Stimulated activated CD4-positive, alpha-beta T cell treated with anti-CD3 and anti-CD28 coated beads, Interleukin-4, amount 100 ng/mL, for 4 hours (primary cell): ENCODE measurements around the gene CIT.
"Not testable (repeated sequence)": the region's sequence is repeated elsewhere in the genome, so short reads cannot be mapped to it uniquely, and the experiment has no call there.

Experiments used
- DNase-seq, 2 experiments: peaks; one replicate each; pipeline ENCODE4 v3.0.0-alpha.2; 2020

The CIT gene

DNA sequence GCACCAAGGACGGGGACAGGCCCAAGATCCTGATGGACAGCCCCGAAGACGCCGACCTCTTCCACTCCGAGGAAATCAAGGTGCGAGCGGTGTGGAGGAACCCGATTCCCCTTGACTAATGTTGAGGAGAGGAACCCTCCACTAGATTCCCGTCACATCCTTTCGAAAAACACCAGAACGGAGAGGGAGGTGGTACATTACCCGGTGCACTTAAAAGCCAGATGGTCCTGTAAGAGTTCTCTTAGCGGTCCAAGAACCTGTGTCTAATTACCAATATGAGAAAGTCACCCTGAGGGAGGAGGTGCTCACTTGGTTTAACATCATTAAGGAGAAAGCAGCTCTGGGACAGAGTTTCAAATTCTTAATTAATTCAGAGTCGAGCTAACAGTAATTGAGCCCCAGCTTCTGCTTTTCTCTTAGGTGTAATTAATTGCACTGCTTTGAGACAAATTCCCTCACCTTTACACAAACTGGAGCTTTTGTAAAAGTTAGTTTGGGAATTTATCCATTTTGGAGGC, 208.7 kb downstream of the CIT start:
- DNase-seq: no peak

DNA sequence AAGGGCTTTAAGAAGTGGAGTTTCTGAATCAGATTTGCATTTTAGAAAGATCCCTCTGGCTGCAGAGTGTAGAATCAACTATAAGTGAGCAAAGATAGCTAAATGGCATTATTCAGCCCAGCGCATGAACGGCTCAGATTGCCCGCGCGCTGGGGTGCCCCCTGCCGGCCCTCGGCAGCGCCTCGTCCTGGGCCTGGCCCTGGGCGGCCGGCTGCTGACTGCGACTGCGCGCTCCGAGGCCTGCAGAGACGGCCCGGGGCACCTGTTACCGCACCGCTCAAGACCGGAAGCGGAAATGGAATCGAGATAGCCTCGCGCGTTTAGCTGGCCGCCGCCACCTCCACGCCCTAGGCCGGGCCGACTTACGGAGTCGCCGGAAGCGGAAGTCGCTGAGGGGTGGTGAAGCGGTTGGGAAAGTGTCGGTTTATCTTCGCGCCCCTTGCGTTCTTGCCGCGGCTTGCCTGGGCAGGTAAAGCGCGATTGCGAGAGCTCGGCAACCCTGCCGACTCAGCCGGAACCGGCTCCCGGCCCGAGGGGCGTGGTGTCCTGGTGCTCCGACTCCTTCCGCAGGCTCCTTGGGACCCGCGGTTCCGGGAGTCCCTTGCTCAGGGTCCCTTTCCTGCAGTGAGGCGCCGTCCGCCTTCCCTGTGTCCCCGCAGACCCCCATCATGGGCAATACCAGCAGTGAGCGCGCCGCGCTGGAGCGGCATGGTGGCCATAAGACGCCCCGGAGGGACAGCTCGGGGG, 209.4 kb downstream of the CIT start, which contains the start of gene PRKAB1:
TSS of gene PRKAB1 (plus strand) at position 557 of the 747 bp plus-strand sequence. CDS start at position 669, 112 bp downstream.
- DNase-seq: peak; percentile 93 to 95

DNA sequence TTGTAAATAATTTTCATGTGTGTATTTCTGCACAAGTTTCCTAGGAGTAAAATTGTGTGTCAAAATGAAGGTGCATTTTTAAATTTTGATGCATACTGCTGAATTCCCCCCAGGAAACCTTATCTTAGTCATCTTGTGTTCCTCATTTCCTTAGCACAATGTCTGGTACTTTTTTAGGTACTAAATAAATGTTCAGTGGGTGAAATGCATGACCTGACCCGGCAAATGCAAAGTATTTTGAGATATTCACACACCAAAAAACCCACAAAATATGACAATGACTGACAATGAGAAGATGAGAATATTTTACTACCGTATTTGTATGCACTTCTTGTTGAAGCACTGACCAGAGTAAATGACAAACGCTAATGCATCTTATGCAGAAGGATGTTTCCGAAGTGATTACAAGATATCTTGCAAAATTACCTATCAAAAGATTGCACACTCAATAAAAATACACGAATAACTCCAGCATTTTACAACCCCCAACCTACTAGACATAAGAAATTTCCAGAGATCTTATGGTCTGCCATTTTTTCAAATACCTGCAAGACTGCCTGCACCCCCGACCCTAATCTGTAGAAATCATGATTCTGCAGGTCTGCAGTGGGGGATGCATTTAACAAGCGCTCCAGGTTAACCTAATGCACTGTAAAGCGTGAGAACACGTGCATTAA, 210.1 kb downstream of the CIT start:
- no peak for DNase-seq

DNA sequence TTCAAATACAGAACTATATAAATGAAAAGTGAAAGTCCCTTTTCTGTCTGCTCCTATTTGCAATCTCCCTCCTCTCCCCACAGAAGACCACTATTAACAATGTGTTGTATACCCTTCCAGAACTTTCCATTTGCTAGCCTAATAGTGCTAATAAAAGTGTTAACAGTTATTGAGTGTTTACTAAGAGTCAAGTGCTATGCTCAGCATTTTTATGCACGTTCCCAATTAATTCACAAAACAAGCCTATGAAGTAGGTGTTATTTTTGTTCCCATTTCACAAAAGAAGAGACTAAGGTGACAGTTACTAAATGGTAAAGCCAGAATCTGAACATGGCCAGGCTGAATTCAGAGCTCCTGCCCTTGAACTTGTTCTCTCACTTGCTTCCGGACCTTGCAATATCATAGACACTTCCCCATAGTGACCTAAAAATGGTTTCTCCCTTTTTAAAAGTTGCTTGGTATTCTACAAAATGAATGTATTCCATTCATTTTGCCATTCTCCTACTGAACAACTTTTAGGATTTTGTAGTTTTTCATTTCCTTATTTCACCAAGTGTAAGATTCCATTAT, 210.8 kb downstream of the CIT start:
- DNase-seq: no peak

DNA sequence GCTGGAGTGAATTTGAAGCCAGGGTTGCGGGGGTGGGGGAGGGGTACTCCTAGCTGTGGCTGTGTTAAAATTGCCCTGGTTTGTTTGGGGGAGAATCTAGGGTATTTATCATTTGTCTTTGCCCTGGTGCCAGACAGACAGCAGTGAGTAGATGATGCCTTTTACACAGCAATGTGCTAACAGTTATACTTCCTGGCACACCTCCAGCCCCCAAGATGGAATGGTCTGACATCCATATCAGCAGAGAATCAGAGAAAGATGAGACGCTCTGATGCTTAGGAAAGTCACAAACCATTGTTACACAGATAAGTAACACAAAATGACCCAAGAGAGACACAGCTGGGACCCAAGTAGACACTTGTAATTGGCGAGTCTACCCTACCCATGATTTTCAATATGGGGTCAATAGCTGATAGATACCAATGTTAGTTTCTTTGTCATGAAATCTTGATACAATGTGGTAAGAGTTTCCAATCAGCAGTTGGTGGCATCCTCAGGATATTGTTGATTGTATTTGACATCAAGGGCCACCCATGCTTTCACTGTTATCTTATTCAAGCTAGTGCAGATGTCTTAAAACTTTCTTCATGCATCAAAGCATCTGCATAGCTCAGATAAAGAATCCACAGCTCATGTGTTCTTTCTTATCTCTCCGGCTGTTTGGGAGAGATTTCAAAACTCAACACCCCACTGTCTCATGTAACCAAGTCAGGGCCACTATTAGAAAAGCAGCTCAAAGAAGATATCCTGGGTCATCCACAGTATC, 211.8 kb downstream of the CIT start:
- no peak for DNase-seq

DNA sequence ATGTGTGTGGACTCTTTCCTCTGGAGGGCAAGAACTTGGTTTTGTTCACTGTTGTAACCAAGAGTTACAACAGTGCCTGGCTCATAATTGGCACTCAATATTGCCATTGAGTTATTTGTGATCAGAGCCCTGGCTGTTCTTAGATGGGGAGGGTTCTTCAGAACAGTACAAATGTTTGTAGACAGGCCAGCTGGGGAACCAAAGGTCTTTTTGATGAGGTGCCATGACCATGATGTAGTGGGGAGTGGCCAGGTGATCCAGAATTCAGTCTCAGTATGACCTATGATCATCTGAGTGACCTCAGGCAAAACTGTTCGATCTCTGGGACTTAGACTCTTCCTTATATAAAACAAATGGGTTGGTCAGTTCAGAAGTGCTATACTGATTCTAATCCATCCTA, 212.5 kb downstream of the CIT start:
- no peak for DNase-seq

DNA sequence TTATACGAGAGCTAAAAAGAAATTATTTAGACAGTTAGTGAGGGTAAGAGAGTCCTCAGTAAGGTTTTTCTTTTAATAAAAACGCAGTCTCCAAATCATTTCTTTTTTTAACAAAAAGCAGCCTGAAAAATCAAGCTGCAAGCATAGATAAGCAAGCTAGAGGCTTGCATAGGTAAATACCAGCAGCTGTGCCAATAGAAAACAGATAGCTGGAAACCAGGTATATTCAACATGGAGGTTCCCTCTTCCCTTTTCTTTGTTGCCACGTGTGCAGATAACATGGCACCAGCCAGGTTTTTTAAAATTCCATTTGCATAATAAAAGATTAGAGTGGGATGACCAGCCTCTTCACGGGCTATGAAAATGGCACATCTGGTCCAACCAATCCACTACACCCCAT, 215.2 kb downstream of the CIT start:
- no peak for DNase-seq

DNA sequence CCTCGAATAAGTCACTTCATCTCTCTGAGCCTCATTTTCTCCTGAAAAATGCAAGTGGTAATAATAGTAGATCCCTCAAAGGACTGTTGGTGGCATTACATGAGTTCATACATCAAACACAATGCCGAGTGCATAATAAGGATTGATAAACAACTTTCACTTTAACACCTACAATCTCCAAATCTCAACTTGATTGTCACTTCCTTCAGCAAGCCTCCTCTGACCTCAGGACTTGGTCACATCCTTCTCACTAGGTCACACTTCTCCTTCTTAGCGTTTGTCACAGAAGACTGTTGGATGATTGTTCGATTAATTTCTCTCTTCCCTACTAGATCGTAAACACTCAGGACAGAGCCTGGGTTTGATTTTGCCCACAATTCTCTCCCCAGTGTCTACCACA, 217.0 kb downstream of the CIT start:
- DNase-seq: no peak

DNA sequence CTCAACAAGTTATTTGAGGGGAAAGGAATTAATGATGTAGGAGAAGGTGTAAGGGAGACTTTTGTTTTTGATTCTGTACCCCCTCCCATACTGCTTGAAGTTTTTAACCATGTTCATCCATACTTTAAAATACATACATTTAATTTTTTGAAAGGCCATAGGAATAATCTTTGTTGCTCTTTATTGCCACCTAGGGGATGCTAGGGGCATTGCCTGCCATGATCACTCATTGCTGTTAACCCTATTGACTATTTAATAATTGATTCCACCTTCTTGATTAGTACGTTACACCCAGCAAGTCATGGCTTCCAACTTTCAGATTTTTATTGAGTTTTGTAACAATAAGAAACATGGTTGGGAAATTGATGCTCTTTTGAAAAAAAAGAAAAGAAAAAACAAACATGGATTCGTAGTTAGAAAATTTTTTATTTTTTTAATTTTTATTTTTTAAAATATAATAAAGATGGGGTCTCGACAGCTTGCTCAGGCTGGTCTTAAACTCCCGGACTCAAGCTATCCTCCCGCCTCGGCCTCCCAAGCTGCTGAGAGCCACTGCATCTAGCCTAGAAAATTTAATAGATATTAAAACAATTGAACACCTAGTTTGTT, 217.7 kb downstream of the CIT start:
- peak; percentile 13 to 30 for DNase-seq

DNA sequence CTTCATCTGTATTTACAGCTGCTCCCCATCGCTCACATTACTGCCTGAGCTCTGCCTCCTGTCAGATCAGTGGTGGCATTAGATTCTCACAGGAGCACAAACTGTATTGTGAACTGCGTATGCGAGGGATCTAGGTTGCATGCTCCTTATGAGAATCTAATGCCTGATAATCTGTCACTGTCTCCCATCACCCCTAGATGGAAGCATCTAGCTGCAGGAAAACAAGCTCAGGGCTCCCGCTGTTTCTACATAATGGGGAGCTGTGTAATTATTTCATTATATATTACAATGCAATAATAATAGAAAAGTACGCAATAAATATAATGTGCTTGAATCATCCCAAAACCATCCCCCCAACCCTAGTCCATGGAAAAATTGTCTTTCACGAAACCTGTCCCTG, 219.0 kb downstream of the CIT start:
- DNase-seq: not testable (repeated sequence)

DNA sequence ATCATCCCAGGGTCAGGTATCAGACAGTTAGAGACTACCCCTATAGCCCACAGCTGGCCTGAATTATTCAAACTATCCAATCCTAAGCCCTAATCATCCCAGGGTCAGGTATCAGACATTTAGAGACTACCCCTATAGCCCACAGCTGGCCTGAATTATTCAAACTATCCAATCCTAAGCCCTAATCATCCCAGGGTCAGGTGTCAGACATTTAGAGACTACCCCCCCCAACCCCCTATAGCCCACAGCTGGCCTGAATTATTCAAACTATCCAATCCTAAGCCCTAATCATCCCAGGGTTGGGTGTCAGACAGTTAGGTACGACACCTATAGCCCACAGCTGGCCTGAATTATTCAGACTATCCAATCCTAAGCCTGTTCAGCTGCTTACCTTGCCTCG, 220.1 kb downstream of the CIT start:
- not testable (repeated sequence) for DNase-seq

DNA sequence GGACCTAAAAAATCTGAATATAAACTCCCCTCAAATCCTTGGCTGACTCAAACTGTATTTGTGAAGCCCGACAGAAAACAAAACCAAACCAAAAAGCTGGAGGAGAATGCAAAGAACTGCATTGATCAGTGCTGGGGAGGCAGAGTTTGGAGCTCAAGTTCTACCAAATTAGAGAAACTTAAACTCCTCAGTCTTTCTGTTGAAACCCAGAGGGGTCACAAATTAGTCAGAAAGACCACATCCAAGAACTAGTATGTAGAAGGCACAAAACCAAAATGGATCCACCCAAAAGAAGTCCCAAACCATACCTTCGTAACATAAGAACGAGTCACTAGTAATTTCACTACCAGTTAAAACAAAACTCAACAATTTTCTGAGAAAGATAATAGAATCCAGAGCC, 224.5 kb downstream of the CIT start:
- DNase-seq: no peak

DNA sequence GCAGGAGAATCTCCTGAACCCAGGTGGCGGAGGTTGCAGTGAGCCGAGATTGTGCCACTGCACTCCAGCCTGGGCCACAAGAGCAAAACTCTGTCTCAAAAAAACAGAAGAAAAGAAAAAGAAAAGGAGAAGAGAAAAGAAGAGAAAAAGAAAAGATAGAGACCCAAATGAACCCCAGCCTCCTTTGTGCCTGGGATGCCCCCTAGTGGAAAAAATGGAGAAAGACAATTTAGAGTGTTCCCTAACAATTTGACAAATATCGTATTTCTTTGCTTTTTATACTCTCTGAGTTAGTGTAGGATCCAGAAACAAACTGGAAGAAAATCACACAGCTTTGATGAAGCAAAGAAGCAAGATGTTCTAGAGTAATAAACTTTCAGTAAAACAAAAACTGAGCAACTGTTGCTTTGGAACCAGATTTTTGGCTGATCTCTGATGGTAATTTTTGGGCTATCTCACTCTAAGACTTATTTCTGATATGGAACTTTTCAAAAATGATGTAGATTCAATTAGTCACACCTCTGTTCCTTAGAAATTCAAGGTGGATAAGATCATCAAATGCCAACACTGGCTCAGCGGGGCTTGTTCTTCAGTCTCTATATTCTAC, 227.8 kb downstream of the CIT start:
- no peak for DNase-seq

DNA sequence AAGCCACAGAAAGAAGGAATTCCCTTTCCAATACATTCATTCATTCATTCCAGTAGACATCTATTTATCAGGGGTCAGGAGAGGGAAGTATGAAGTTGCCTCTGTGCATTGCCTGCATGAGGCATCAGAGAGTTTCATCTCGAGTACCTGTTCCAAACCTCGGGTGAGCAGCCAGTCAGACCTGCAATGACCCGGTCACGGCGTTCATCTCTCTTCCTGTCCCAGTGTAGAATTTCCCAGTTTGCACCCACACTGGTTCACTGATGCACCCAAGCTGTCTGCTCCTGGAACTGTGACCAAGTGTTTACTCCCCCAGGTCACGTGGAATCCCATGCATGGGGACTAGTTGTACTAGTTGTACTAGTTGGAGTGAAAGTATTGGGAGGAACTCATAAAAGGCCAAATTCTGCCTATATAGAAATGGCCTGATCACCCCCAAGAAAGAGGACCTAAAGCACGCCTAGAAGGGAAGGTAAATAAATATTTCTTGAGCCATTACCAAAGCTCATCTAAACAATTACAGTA, 231.5 kb downstream of the CIT start:
- no peak for DNase-seq

DNA sequence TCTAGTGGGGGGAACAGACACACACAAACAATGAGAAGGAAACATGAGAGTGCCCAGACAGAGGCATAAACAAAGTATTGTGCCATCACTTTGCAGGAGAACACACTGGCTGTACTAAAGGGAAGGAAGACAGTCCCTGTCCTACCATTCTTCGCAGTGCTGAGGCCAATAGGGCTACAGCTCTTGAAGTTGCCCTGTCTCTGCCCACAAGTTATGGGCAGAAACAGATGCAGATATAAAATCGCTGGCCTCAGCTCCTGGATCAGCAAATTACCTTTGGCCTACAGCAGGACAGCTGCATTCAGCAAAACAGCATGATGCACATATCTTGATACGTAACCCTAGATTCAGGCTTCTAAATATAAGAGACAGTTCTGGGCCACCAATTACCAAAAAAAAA, 232.2 kb downstream of the CIT start:
- no peak for DNase-seq

DNA sequence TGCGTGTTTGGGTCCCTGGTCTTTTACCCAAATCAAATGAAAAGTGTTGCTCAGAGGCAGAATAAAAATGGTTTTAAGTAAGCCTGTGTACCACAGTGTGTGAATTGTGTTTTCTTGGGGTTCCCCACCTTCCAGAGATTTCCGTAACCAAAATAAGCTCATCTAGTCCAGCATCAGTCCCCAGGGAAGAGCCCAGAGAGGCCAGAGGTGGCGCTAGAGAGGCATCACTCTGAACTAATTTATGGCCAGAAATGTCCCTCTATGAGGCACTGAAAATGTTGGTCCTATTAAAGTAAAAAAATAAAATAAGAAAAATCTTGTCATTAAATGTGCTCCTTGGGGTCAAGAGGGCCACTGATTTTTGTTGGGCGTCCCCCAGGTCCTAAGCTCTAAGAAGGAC, 234.1 kb downstream of the CIT start:
- no peak for DNase-seq
